Glutamatergic neuron (in vitro differentiated cells): ENCODE results near the gene PIGU. TPM values are rescaled to one million over a fixed set of nuclear protein-coding genes. Genes with fewer than 3 reads are reported as not detected.

Source experiments
- DNase-seq: peaks from one replicate; pipeline ENCODE4 v3.0.0; 2022
- H3K27ac Mint-ChIP-seq: one replicate; pipeline ENCODE4 v1.8.0; 2020; ENCODE audit warnings: mild to moderate bottlenecking, mixed read lengths, inconsistent platforms; ENCODE audit not compliant: unreplicated experiment
- H3K27me3 Mint-ChIP-seq: one replicate; pipeline ENCODE4 v1.8.0; 2020; ENCODE audit warnings: mild to moderate bottlenecking, moderate library complexity, mixed read lengths, inconsistent platforms; ENCODE audit not compliant: unreplicated experiment
- H3K36me3 Mint-ChIP-seq: one replicate; pipeline ENCODE4 v1.8.0; 2020; ENCODE audit warnings: mild to moderate bottlenecking, mixed read lengths, inconsistent platforms; ENCODE audit not compliant: unreplicated experiment
- H3K4me1 Mint-ChIP-seq: one replicate; pipeline ENCODE4 v1.8.0; 2020; ENCODE audit warnings: mild to moderate bottlenecking, low read depth, mixed read lengths, inconsistent platforms; ENCODE audit not compliant: unreplicated experiment
- H3K4me3 Mint-ChIP-seq: one replicate; pipeline ENCODE4 v1.8.0; 2020; ENCODE audit warnings: mild to moderate bottlenecking, mixed read lengths, inconsistent platforms; ENCODE audit not compliant: unreplicated experiment
- H3K9me3 Mint-ChIP-seq: one replicate; pipeline ENCODE4 v1.8.0; 2020; ENCODE audit warnings: mild to moderate bottlenecking, moderate library complexity, mixed read lengths, inconsistent platforms; ENCODE audit not compliant: unreplicated experiment
- CTCF ChIP-seq: fragments of 200-600 bp; sonication (generic); IDR thresholded peaks from one replicate; pipeline ENCODE4 v1.5.0; 2021; ENCODE audit not compliant: partially characterized antibody, unreplicated experiment
- total RNA-seq: library from RNA; stranded (reverse); fragmentation: NEBNext Ultra II Directional; extraction: Animal tissue kit (Norgen Biotek cat#: 25700); gene quantifications from one replicate; pipeline ENCODE4 v1.2.1, GENCODE V29; 2021; ENCODE audit not compliant: unreplicated experiment

PIGU gene
- total RNA-seq, 1 donor from 2014 or later: 19.4 TPM

- no peaks in the 10 kb centered on the region for H3K9me3 Mint-ChIP-seq
- TF ChIP-seq CTCF: no peak
- H3K4me1 Mint-ChIP-seq: no peaks in the 10 kb centered on the region
- H3K36me3 Mint-ChIP-seq: no peaks in the 10 kb centered on the region
- no peak overlapping the region for H3K4me3 Mint-ChIP-seq
- H3K27me3 Mint-ChIP-seq: no peaks in the 10 kb centered on the region
- no peak overlapping the region for H3K27ac Mint-ChIP-seq
- no peak for DNase-seq
Observed at GRCh38 chr20:34629342-34629741, 47.5 kb downstream of the PIGU start.

- no peaks in the 10 kb centered on the region for H3K27me3 Mint-ChIP-seq
- H3K9me3 Mint-ChIP-seq: no peaks in the 10 kb centered on the region
- H3K36me3 Mint-ChIP-seq: peaks cover under 1% of the 10 kb centered on the region
- no peak overlapping the region for H3K4me3 Mint-ChIP-seq
- no peak overlapping the region for H3K27ac Mint-ChIP-seq
- no peak for TF ChIP-seq CTCF
- no peak for DNase-seq
- no peaks in the 10 kb centered on the region for H3K4me1 Mint-ChIP-seq
Observed at GRCh38 chr20:34628026-34628425, 48.9 kb downstream of the PIGU start.

GRCh38 chr20:34627458-34627857 is 49.4 kb downstream of the PIGU start:
- Mint-ChIP-seq H3K4me3 (no peak overlapping the region), H3K9me3 (no peaks in the 10 kb centered on the region), H3K27ac (no peak overlapping the region), H3K4me1 (no peaks in the 10 kb centered on the region), H3K36me3 (peaks cover 4% of the 10 kb centered on the region), H3K27me3 (peaks cover 3% of the 10 kb centered on the region)
- no peak for DNase-seq
- TF ChIP-seq CTCF: no peak

- no peak for TF ChIP-seq CTCF
- H3K36me3 Mint-ChIP-seq: peaks cover 4% of the 10 kb centered on the region
- no peaks in the 10 kb centered on the region for H3K4me1 Mint-ChIP-seq
- no peak for DNase-seq
- no peaks in the 10 kb centered on the region for H3K9me3 Mint-ChIP-seq
- H3K4me3 Mint-ChIP-seq: no peak overlapping the region
- H3K27ac Mint-ChIP-seq: no peak overlapping the region
- peaks cover 3% of the 10 kb centered on the region for H3K27me3 Mint-ChIP-seq
Observed at GRCh38 chr20:34626992-34627391, 49.9 kb downstream of the PIGU start.

GRCh38 chr20:34624629-34625028 is 52.3 kb downstream of the PIGU start:
- Mint-ChIP-seq H3K36me3 (peaks cover 4% of the 10 kb centered on the region), H3K27me3 (peaks cover 3% of the 10 kb centered on the region), H3K27ac (no peak overlapping the region), H3K4me3 (no peak overlapping the region), H3K9me3 (no peaks in the 10 kb centered on the region), H3K4me1 (no peaks in the 10 kb centered on the region)
- TF ChIP-seq CTCF: no peak
- DNase-seq: no peak
